ENCODE results near the gene ZNF157. TPM values are rescaled to one million over a fixed set of nuclear protein-coding genes. Genes with fewer than 3 reads are reported as not detected.

The ZNF157 gene
- total RNA-seq, 3 donors from 2014 or later (not counting 1 experiment from before 2014, with no cell fraction given), result 0.35 to 0.61 (median 0.47) TPM

DNA sequence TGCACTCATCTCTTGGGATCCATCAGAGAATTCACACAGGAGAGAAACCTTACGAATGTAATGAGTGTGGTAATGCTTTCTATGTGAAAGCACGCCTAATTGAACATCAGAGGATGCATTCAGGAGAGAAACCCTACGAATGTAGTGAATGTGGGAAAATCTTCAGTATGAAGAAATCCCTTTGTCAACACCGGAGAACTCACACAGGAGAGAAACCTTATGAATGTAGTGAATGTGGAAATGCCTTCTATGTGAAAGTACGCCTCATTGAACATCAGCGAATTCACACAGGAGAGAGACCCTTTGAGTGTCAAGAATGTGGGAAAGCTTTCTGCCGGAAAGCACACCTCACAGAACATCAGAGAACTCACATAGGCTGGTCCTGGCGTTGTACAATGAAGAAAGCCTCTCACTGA, 42.8 kb downstream of the ZNF157 start:
- peaks cover 22% of the 10 kb centered on the region for H3K36me3 Mint-ChIP-seq
- H3K27ac Mint-ChIP-seq, result no peak overlapping the region
- 95% methylated on average over 6 of the region's 8 CpGs for WGBS (ENCODE audit: insufficient coverage)
- intact Hi-C loops (cut with micrococcal nuclease), result no loop called here
- Histone ChIP-seq H3K27ac (ENCODE audit: low read length) (no peak overlapping the region), H3K27me3 (ENCODE audit: control insufficient read depth, insufficient read depth, low read length) (no peaks in the 10 kb centered on the region), H3K9me3 (ENCODE audit: control insufficient read depth, insufficient read depth, low read length) (peaks cover 19% of the 10 kb centered on the region), H3K4me1 (ENCODE audit: control insufficient read depth, insufficient read depth, low read length) (no peaks in the 10 kb centered on the region), H3K4me3 (ENCODE audit: low read length) (no peak overlapping the region), H3K36me3 (ENCODE audit: control insufficient read depth, insufficient read depth, low read length) (no peaks in the 10 kb centered on the region)
- H3K4me1 Mint-ChIP-seq, result no peaks in the 10 kb centered on the region
- no peak for ATAC-seq
- TF ChIP-seq, protein P1, sequence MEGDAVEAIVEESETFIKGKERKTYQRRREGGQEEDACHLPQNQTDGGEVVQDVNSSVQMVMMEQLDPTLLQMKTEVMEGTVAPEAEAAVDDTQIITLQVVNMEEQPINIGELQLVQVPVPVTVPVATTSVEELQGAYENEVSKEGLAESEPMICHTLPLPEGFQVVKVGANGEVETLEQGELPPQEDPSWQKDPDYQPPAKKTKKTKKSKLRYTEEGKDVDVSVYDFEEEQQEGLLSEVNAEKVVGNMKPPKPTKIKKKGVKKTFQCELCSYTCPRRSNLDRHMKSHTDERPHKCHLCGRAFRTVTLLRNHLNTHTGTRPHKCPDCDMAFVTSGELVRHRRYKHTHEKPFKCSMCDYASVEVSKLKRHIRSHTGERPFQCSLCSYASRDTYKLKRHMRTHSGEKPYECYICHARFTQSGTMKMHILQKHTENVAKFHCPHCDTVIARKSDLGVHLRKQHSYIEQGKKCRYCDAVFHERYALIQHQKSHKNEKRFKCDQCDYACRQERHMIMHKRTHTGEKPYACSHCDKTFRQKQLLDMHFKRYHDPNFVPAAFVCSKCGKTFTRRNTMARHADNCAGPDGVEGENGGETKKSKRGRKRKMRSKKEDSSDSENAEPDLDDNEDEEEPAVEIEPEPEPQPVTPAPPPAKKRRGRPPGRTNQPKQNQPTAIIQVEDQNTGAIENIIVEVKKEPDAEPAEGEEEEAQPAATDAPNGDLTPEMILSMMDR (IDR thresholded peaks at IDR 0.05), result no peak
- DNase-seq, result no peak
- H3K9me3 Mint-ChIP-seq, result peaks cover 2 to 5% of the 10 kb centered on the region in 2 donors
- no peak overlapping the region for H3K4me3 Mint-ChIP-seq
- H3K27me3 Mint-ChIP-seq (ENCODE audit: low read depth in 2 of 2), result no peaks in the 10 kb centered on the region

DNA sequence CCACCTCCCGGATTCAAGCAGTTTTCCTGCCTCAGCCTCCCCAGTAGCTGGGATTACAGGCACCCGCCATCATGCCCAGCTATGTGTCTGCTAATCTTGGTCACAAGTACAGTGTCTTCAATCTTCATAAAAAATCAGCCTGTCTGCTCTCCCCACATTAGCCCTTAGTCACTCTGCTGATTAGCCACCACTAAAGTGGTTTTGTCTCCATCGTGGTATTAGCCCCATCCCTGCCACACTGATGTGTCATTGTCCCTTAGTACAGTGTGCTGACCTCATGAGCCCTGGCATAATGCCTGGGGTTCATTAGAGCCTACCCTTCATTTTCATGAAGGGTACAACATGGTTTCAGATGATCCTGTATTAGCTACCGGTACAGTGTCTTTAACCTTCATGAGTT, 49.9 kb downstream of the ZNF157 start:
- no peaks in the 10 kb centered on the region for H3K9me3 Mint-ChIP-seq
- H3K27ac Mint-ChIP-seq, result no peak overlapping the region
- ATAC-seq, result peak in 1 of 3 donors; percentile 79
- H3K9me3 ChIP-seq (ENCODE audit: control insufficient read depth, insufficient read depth, low read length), result no peaks in the 10 kb centered on the region
- no peak overlapping the region for H3K4me3 Mint-ChIP-seq
- WGBS (ENCODE audit: insufficient coverage), result 80% methylated on average over 4 of the region's 4 CpGs
- intact Hi-C loops (cut with micrococcal nuclease), result no loop called here
- no peak overlapping the region for H3K27ac ChIP-seq (ENCODE audit: low read length)
- H3K4me3 ChIP-seq (ENCODE audit: low read length), result no peak overlapping the region
- TF ChIP-seq, protein P1 (IDR thresholded peaks at IDR 0.05), result no peak
- H3K4me1 Mint-ChIP-seq, result no peaks in the 10 kb centered on the region
- DNase-seq, result no peak
- no peaks in the 10 kb centered on the region for H3K27me3 ChIP-seq (ENCODE audit: control insufficient read depth, insufficient read depth, low read length)
- no peaks in the 10 kb centered on the region for H3K36me3 ChIP-seq (ENCODE audit: control insufficient read depth, insufficient read depth, low read length)
- H3K27me3 Mint-ChIP-seq (ENCODE audit: low read depth in 2 of 2), result peaks cover 0 to 9% of the 10 kb centered on the region in 2 donors
- H3K4me1 ChIP-seq (ENCODE audit: control insufficient read depth, insufficient read depth, low read length), result no peaks in the 10 kb centered on the region
- no peaks in the 10 kb centered on the region for H3K36me3 Mint-ChIP-seq

DNA sequence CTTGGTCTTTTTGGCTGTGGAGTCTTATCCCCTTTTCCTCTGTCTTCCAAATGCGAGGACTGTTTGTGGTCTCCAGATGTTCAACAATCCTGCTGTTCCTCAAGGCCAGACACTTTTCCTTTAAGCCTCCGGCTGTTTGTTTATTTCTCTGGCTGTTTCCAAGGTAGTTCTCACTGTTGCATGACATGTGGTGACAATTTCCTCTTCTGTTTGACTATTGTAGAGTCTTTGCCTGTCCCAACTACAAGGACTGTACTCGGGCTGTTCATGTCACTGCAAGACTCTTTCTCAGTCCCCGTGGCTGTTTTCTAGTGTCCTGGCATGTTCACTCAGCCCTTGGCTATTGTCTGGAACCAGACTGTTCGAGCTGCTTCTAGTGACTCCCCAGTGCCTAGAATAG, 50.6 kb downstream of the ZNF157 start:
- Mint-ChIP-seq H3K27me3 (ENCODE audit: low read depth in 2 of 2) (peaks cover 0 to 9% of the 10 kb centered on the region in 2 donors), H3K36me3 (no peaks in the 10 kb centered on the region), H3K4me3 (no peak overlapping the region), H3K9me3 (no peaks in the 10 kb centered on the region), H3K4me1 (no peaks in the 10 kb centered on the region), H3K27ac (no peak overlapping the region)
- no peaks in the 10 kb centered on the region for H3K27me3 ChIP-seq (ENCODE audit: control insufficient read depth, insufficient read depth, low read length)
- no peaks in the 10 kb centered on the region for H3K9me3 ChIP-seq (ENCODE audit: control insufficient read depth, insufficient read depth, low read length)
- no peaks in the 10 kb centered on the region for H3K36me3 ChIP-seq (ENCODE audit: control insufficient read depth, insufficient read depth, low read length)
- no peak overlapping the region for H3K4me3 ChIP-seq (ENCODE audit: low read length)
- H3K27ac ChIP-seq (ENCODE audit: low read length), result no peak overlapping the region
- WGBS (ENCODE audit: insufficient coverage), result 69% methylated on average over 5 of the region's 5 CpGs
- H3K4me1 ChIP-seq (ENCODE audit: control insufficient read depth, insufficient read depth, low read length), result no peaks in the 10 kb centered on the region
- no peak for ATAC-seq
- intact Hi-C loops (cut with micrococcal nuclease), result no loop called here
- DNase-seq, result no peak
- TF ChIP-seq, protein P1 (IDR thresholded peaks at IDR 0.05), result no peak

DNA sequence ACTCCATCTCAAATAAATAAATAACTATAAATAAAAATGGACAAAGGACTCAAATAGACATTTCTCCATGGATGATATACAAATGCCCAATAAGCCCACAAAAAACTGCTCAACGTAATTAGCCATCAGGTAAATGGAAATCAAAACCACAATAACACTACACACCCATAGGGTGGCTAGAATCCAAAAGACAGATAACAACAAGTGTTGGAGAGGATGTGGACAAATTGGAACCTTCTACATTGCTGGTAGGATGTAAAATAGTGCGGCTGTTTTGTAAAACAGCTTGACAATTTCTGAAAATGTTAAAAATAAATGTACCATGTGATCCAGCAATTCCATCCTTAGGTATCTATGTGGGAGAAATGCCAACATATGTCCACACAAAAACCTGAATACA, 52.1 kb downstream of the ZNF157 start:
- Mint-ChIP-seq H3K27ac (no peak overlapping the region), H3K36me3 (no peaks in the 10 kb centered on the region), H3K27me3 (ENCODE audit: low read depth in 2 of 2) (peaks cover 0 to 9% of the 10 kb centered on the region in 2 donors), H3K4me1 (no peaks in the 10 kb centered on the region), H3K9me3 (no peaks in the 10 kb centered on the region), H3K4me3 (no peak overlapping the region)
- H3K36me3 ChIP-seq (ENCODE audit: control insufficient read depth, insufficient read depth, low read length), result no peaks in the 10 kb centered on the region
- H3K4me1 ChIP-seq (ENCODE audit: control insufficient read depth, insufficient read depth, low read length), result no peaks in the 10 kb centered on the region
- WGBS (ENCODE audit: insufficient coverage), result 83% methylated on average over 1 of the region's 2 CpGs
- TF ChIP-seq, protein P1 (IDR thresholded peaks at IDR 0.05), result no peak
- H3K27me3 ChIP-seq (ENCODE audit: control insufficient read depth, insufficient read depth, low read length), result no peaks in the 10 kb centered on the region
- intact Hi-C loops (cut with micrococcal nuclease), result no loop called here
- H3K27ac ChIP-seq (ENCODE audit: low read length), result no peak overlapping the region
- DNase-seq (no peak), ATAC-seq (no peak)
- no peaks in the 10 kb centered on the region for H3K9me3 ChIP-seq (ENCODE audit: control insufficient read depth, insufficient read depth, low read length)
- H3K4me3 ChIP-seq (ENCODE audit: low read length), result no peak overlapping the region

Measured in natural killer cell (primary cell).